Measurements from ENCODE around the gene DOCK4.

- TF ChIP-seq, protein P1, sequence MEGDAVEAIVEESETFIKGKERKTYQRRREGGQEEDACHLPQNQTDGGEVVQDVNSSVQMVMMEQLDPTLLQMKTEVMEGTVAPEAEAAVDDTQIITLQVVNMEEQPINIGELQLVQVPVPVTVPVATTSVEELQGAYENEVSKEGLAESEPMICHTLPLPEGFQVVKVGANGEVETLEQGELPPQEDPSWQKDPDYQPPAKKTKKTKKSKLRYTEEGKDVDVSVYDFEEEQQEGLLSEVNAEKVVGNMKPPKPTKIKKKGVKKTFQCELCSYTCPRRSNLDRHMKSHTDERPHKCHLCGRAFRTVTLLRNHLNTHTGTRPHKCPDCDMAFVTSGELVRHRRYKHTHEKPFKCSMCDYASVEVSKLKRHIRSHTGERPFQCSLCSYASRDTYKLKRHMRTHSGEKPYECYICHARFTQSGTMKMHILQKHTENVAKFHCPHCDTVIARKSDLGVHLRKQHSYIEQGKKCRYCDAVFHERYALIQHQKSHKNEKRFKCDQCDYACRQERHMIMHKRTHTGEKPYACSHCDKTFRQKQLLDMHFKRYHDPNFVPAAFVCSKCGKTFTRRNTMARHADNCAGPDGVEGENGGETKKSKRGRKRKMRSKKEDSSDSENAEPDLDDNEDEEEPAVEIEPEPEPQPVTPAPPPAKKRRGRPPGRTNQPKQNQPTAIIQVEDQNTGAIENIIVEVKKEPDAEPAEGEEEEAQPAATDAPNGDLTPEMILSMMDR (conservative IDR thresholded peaks at IDR 0.05; ENCODE audit: low read length) = no peak
- TF ChIP-seq EZH2phosphoT487 (IDR thresholded peaks at IDR 0.05; ENCODE audit: borderline replicate concordance) = no peak
Measured at GRCh38 chr7:112226701-112227276, 20.6 kb upstream of the DOCK4 start.
